Measurements from ENCODE around the gene ALDH2.
A peak's percentile ranks its signal among the peaks of the same experiment; 100 is the strongest.
"Not testable (repeated sequence)": the region's sequence is repeated elsewhere in the genome, so short reads cannot be mapped to it uniquely, and the experiment has no call there.

Gene ALDH2

DNA sequence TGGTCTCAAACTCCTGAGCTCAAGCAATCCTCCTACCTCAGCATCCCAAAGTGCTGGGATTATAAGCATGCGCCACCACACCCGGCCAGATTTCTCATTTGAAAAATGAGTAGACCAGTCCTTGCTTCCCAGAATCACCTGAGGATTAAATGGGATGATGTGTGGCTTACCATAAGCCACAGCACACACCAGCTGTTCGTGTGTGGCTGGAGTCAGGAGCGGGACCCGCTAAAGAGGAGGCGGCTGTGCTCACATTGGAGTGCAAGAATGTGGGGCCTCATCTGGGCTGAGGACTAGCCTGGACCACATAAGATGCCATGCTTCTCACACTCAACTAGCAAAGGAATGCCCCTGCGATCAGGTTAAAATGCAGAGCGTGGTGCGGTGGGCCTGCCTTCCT lies 6.7 kb upstream of the ALDH2 start:
- DNase-seq = no peak

- no peak for DNase-seq
Measured at GRCh38 chr12:111761099-111761498, 5.6 kb upstream of the ALDH2 start.

GRCh38 chr12:111761706-111762105 lies 5.0 kb upstream of the ALDH2 start:
- no peak for DNase-seq

GRCh38 chr12:111763552-111763951 lies 3.2 kb upstream of the ALDH2 start:
- not testable (repeated sequence) for DNase-seq

- no peak for DNase-seq
Measured at GRCh38 chr12:111764120-111764821, 2.5 kb upstream of the ALDH2 start.

GRCh38 chr12:111767362-111768158 lies 827 bp downstream of the ALDH2 start:
- DNase-seq = no peak

GRCh38 chr12:111768159-111768895 lies 1.6 kb downstream of the ALDH2 start:
- DNase-seq = no peak

GRCh38 chr12:111769599-111769998 lies 2.9 kb downstream of the ALDH2 start:
- DNase-seq = no peak

- DNase-seq = no peak
Measured at GRCh38 chr12:111773801-111774551, 7.2 kb downstream of the ALDH2 start.

- peak; percentile 22 for DNase-seq
Measured at GRCh38 chr12:111775205-111776193, 8.8 kb downstream of the ALDH2 start.

- no peak for DNase-seq
Measured at GRCh38 chr12:111776836-111777344, 10.2 kb downstream of the ALDH2 start.

DNA sequence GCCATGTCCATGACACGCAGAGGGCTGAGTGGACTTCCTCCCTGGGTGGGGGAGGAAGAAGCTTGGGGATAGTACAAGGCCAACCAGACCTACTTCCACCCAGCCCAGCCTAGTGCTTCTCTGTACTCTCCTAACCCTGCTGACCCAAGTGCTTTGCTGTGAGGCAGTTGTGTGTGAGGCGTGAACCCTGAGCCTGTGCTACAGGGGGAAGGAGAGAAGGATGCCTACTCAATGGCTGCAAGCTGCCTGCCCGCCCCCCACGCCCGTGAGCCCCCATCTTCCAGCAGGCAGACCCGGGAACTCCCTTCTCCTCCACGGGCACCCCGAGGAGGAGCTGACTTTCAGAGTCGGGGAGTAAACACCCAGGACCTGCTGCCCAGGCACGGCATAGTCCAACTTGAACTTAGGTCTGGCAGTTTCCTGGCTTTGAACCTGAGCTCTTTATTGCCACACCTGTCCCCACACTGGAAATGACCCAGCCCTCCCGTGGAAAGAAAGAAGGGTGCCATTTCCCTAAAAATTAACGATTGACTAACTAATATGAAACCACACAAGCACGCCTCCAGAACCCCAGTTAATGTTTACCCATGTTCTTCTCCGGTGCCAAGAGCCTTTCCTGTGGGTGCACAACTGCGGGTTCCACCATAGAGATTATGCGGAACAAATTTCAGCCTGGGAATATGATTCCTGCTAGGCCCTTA lies 10.8 kb downstream of the ALDH2 start:
- no peak for DNase-seq

GRCh38 chr12:111780166-111780565 lies 13.4 kb downstream of the ALDH2 start:
- no peak for DNase-seq

DNA sequence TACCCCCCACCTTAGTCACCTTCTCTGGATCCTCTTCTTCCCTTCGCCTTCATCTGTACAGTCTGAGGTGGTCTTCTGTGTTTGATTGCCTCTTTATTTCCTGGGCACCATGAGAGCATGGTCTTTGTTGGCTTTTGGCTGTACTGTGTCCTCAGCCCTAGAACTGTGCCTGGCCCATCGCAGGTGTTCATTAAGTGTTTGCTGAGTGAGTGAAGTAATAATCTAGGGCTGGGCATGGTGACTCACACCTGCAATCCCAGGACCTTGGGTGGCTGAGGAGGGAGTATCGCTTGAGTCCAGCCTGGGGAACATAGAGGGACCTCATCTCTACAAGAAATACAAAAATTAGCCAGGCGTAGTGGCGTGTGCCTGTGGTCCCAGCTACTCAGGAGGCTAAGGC lies 13.9 kb downstream of the ALDH2 start:
- DNase-seq = no peak

- DNase-seq = no peak
Measured at GRCh38 chr12:111781085-111781658, 14.4 kb downstream of the ALDH2 start.

GRCh38 chr12:111783046-111783445 lies 16.3 kb downstream of the ALDH2 start:
- DNase-seq = no peak

- no peak for DNase-seq
Measured at GRCh38 chr12:111784953-111785352, 18.2 kb downstream of the ALDH2 start.

DNA sequence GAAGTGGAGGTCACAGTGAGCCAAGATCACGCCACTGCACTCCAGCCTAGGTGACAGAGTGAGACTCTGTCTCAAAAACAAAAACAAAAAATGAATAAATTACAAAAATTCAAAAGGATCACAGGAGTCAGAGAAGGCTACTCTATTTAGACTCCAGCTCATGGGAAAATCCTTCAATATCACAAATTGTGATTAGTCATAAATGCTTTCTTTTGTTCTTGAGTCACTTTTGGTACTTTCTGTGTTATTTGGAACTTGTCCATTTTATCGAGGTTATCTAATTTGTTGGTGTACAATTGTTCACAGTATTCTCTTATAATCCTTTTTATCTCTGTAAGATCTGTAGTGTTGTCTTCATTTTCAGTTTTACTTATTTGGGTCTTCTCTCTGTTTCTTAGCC lies 18.9 kb downstream of the ALDH2 start:
- no peak for DNase-seq

GRCh38 chr12:111788178-111788654 lies 21.5 kb downstream of the ALDH2 start:
- DNase-seq = no peak

- no peak for DNase-seq
Measured at GRCh38 chr12:111789779-111790178, 23.0 kb downstream of the ALDH2 start.

Measured in KG1 (cell line).